Measurements from ENCODE around the gene SNRNP40. TPM values are rescaled to one million over a fixed set of nuclear protein-coding genes. Genes with fewer than 3 reads are reported as not detected.

Gene SNRNP40
- total and polyA plus RNA-seq, 2 of the 13 experiments (the other 11 are each of a cell fraction or from before 2014, with no cell fraction given), result 51.0 to 147 TPM

DNA sequence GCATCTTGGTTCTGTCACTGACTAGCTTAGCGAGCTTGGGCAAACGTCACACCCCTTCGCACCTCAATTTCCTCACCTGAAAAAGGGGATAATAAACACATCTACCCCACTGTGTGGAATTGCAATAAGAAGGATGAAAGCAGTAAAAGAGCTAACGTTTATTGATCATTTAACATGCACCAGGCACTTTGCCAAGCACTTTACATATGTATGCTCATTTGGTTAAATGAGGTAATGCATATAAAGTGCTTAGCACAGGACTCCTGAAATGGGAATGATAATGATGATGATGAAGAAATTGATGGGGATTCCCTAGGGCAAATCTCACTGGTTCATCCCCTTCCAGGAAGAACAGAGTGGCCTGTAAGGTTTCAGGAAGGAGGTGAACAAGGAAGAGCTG lies 61.7 kb downstream of the SNRNP40 start (continued):
- TF ChIP-seq, protein P1, sequence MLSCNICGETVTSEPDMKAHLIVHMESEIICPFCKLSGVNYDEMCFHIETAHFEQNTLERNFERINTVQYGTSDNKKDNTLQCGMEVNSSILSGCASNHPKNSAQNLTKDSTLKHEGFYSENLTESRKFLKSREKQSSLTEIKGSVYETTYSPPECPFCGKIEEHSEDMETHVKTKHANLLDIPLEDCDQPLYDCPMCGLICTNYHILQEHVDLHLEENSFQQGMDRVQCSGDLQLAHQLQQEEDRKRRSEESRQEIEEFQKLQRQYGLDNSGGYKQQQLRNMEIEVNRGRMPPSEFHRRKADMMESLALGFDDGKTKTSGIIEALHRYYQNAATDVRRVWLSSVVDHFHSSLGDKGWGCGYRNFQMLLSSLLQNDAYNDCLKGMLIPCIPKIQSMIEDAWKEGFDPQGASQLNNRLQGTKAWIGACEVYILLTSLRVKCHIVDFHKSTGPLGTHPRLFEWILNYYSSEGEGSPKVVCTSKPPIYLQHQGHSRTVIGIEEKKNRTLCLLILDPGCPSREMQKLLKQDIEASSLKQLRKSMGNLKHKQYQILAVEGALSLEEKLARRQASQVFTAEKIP (CRISPR knock-in tag; IDR thresholded peaks at IDR 0.05; ENCODE audit: borderline replicate concordance), result no peak

DNA sequence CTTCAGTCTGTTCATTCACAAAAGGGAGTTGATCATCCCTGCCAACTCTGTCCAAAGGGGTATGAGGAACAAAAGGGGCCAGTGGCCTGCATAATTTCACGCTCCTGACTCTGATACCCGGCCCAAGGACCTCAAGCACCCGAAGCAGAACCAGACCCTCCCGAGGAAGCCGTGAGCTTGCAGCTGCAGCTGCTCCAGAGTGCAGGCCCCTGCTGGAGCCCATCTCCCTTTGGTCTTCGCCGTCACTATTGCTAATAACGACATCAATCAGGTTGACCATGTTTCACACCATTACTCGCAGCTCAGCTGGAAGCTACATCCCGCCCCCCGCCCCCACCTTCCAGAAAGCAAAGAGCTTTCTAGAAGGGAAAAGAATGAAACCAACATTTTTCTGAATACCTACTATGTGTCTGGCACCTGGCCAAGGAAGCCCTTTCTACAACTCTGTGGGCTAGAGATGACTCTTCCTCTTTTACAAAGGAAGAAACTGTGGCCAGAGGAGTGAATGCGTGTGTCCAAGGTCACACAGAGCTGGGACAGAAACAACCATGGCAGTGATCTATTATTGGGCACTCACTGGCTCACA lies 62.4 kb downstream of the SNRNP40 start:
- no peaks in the 10 kb centered on the region for H3K79me2 ChIP-seq (ENCODE audit: insufficient read depth, low read length)
- no peaks in the 10 kb centered on the region for H4K20me1 ChIP-seq (ENCODE audit: insufficient read depth, low read length)
- 37% methylated on average over 8 of the region's 12 CpGs for WGBS (ENCODE audit: low lambda C conversion rate)
- ATAC-seq (no peak), DNase-seq (ENCODE audit: low spot score) (no peak), FAIRE-seq (no peak)
- no peak overlapping the region for H2AFZ ChIP-seq (ENCODE audit: low read length)
- in situ Hi-C loops (cut with HindIII; ENCODE audit: extremely low pct_ligation_motif_present, low pct_unique_long_range_greater_than_20kb) (no loop called here), intact Hi-C loops (cut with micrococcal nuclease; ENCODE audit: unreplicated experiment) (no loop called here)
- H3K9me3 ChIP-seq (ENCODE audit: low read length), result no peaks in the 10 kb centered on the region
- H3K9ac ChIP-seq (ENCODE audit: insufficient read depth, low read depth, low read length), result no peak overlapping the region
- no peak overlapping the region for H3K4me3 ChIP-seq (replicated peaks in 1 of 3; ENCODE audit: insufficient read depth in 1 of 3, low read depth in 2 of 3, low read length in 3 of 3)
- BruUV-seq (replicated peaks), result no TSS peak
- no peak overlapping the region for H3K4me2 ChIP-seq (ENCODE audit: low read depth, low read length)
- ChIA-PET CTCF (ENCODE audit: low intra/inter-chr PET ratio, low total read pairs) (no interaction called here), POLR2A (no interaction called here)
- H3K27me3 ChIP-seq (ENCODE audit: control insufficient read depth in 1 of 2, insufficient read depth in 2 of 2, low read length in 2 of 2), result peaks cover 10 to 39% of the 10 kb centered on the region in 2 experiments; a peak in 4 of 5 replicates
- H3K4me1 ChIP-seq (ENCODE audit: insufficient read depth, low read length), result peaks cover 5% of the 10 kb centered on the region; the same call in 1 of the 2 replicates
- no peaks in the 10 kb centered on the region for H3K36me3 ChIP-seq (replicated peaks in 1 of 2; ENCODE audit: control insufficient read depth in 1 of 2, insufficient read depth in 2 of 2, low read length in 2 of 2)
- H3K27ac ChIP-seq (ENCODE audit: extremely low read length, insufficient read depth, low read length), result no peak overlapping the region
- no peak for TF ChIP-seq ZFP82 (CRISPR knock-in tag; IDR thresholded peaks at IDR 0.05; ENCODE audit: borderline replicate concordance)
- TF ChIP-seq, protein P2, sequence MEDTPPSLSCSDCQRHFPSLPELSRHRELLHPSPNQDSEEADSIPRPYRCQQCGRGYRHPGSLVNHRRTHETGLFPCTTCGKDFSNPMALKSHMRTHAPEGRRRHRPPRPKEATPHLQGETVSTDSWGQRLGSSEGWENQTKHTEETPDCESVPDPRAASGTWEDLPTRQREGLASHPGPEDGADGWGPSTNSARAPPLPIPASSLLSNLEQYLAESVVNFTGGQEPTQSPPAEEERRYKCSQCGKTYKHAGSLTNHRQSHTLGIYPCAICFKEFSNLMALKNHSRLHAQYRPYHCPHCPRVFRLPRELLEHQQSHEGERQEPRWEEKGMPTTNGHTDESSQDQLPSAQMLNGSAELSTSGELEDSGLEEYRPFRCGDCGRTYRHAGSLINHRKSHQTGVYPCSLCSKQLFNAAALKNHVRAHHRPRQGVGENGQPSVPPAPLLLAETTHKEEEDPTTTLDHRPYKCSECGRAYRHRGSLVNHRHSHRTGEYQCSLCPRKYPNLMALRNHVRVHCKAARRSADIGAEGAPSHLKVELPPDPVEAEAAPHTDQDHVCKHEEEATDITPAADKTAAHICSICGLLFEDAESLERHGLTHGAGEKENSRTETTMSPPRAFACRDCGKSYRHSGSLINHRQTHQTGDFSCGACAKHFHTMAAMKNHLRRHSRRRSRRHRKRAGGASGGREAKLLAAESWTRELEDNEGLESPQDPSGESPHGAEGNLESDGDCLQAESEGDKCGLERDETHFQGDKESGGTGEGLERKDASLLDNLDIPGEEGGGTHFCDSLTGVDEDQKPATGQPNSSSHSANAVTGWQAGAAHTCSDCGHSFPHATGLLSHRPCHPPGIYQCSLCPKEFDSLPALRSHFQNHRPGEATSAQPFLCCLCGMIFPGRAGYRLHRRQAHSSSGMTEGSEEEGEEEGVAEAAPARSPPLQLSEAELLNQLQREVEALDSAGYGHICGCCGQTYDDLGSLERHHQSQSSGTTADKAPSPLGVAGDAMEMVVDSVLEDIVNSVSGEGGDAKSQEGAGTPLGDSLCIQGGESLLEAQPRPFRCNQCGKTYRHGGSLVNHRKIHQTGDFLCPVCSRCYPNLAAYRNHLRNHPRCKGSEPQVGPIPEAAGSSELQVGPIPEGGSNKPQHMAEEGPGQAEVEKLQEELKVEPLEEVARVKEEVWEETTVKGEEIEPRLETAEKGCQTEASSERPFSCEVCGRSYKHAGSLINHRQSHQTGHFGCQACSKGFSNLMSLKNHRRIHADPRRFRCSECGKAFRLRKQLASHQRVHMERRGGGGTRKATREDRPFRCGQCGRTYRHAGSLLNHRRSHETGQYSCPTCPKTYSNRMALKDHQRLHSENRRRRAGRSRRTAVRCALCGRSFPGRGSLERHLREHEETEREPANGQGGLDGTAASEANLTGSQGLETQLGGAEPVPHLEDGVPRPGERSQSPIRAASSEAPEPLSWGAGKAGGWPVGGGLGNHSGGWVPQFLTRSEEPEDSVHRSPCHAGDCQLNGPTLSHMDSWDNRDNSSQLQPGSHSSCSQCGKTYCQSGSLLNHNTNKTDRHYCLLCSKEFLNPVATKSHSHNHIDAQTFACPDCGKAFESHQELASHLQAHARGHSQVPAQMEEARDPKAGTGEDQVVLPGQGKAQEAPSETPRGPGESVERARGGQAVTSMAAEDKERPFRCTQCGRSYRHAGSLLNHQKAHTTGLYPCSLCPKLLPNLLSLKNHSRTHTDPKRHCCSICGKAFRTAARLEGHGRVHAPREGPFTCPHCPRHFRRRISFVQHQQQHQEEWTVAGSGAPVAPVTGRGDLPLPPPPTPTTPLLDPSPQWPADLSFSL (CRISPR knock-in tag; IDR thresholded peaks at IDR 0.05), result no peak
- no peak for TF ChIP-seq ZNF839 (CRISPR knock-in tag; IDR thresholded peaks at IDR 0.05; ENCODE audit: borderline replicate concordance)
- TF ChIP-seq, protein P3, sequence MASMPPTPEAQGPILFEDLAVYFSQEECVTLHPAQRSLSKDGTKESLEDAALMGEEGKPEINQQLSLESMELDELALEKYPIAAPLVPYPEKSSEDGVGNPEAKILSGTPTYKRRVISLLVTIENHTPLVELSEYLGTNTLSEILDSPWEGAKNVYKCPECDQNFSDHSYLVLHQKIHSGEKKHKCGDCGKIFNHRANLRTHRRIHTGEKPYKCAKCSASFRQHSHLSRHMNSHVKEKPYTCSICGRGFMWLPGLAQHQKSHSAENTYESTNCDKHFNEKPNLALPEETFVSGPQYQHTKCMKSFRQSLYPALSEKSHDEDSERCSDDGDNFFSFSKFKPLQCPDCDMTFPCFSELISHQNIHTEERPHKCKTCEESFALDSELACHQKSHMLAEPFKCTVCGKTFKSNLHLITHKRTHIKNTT (CRISPR knock-in tag; IDR thresholded peaks at IDR 0.05), result no peak
- TF ChIP-seq, protein P4, sequence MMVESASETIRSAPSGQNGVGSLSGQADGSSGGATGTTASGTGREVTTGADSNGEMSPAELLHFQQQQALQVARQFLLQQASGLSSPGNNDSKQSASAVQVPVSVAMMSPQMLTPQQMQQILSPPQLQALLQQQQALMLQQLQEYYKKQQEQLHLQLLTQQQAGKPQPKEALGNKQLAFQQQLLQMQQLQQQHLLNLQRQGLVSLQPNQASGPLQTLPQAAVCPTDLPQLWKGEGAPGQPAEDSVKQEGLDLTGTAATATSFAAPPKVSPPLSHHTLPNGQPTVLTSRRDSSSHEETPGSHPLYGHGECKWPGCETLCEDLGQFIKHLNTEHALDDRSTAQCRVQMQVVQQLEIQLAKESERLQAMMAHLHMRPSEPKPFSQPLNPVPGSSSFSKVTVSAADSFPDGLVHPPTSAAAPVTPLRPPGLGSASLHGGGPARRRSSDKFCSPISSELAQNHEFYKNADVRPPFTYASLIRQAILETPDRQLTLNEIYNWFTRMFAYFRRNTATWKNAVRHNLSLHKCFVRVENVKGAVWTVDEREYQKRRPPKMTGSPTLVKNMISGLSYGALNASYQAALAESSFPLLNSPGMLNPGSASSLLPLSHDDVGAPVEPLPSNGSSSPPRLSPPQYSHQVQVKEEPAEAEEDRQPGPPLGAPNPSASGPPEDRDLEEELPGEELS (CRISPR knock-in tag; IDR thresholded peaks at IDR 0.05), result no peak
- TF ChIP-seq HNRNPL (IDR thresholded peaks at IDR 0.05; ENCODE audit: low read depth, low read length), result no peak
- TF ChIP-seq JUNB (CRISPR knock-in tag; IDR thresholded peaks at IDR 0.05; ENCODE audit: borderline replicate concordance), result no peak
- TF ChIP-seq GATAD2A (CRISPR knock-in tag; IDR thresholded peaks at IDR 0.05), result no peak
- no peak for TF ChIP-seq ZNF891 (CRISPR knock-in tag; IDR thresholded peaks at IDR 0.05)
- TF ChIP-seq RELA (CRISPR knock-in tag; IDR thresholded peaks at IDR 0.05), result no peak

All from HepG2 (cell line).